ENCODE results near the gene TRPV6.

- TF ChIP-seq CTCF (IDR thresholded peaks at IDR 0.05), result no peak
- TF ChIP-seq POLR2A (IDR thresholded peaks at IDR 0.05), result no peak
Observed at GRCh38 chr7:142927949-142928348, 42.4 kb upstream of the TRPV6 start.
